ENCODE measurements around the gene SMIM29. TPM values are rescaled to one million over a fixed set of nuclear protein-coding genes. Genes with fewer than 3 reads are reported as not detected.

The SMIM29 gene
- total RNA-seq, 1 experiment from 2014 or later, result 24.0 TPM

DNA sequence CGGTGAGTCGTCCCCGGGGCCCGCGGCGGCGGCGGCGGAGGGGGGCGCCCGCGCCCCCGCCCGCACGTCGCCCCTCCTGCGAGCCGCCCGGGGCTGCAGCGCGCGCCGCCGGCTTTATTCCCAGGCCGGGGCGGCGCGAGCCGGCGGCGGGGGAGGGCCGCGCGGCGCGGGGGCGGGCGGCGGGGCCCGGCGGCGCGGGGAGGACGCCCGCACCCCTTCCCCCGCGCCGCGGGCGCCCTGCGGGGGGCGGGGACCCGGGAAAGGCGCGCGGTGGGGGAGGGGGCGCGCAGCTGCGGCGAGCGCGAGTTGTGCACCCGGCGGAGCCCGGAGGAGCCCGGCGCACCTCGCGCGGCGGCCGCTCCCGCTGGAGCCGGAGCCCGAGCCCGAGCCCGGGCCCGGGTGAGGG is 11.5 kb downstream of the SMIM29 start:
- Histone ChIP-seq H3K9me3 (ENCODE audit: low read depth, low read length, poor library complexity, severe bottlenecking) (no peaks in the 10 kb centered on the region), H3K27me3 (replicated peaks; ENCODE audit: insufficient read depth, low read depth, low read length, poor library complexity) (no peaks in the 10 kb centered on the region), H3K4me3 (ENCODE audit: low read depth, low read length, poor library complexity, severe bottlenecking) (peak overlapping the region; percentile 58), H3K4me1 (ENCODE audit: insufficient read depth, low read length, poor library complexity, severe bottlenecking) (peaks cover 20% of the 10 kb centered on the region), H3K36me3 (ENCODE audit: insufficient read depth, low read length, poor library complexity, severe bottlenecking) (peaks cover 5% of the 10 kb centered on the region), H3K27ac (ENCODE audit: low read depth, low read length, poor library complexity, severe bottlenecking) (peak overlapping the region; percentile 82)
- CTCF ChIA-PET, result interaction anchor here (0.6 to 1.0 kb wide), 2 partner anchors 12 to 285 kb away, joined by 6 to 7 read pairs; no protein-coding TSS in a partner anchor
- intact Hi-C loops (cut with micrococcal nuclease; ENCODE audit: unreplicated experiment), result no loop called here
- no TSS peak for BruUV-seq (replicated peaks)
- peak; percentile 39 for DNase-seq (ENCODE audit: low spot score)
- POLR2A ChIA-PET (ENCODE audit: low non-redundant PET), result interaction anchor here (0.5 to 0.6 kb wide), 4 partner anchors 199 to 638 kb away, joined by 3 to 7 read pairs (median 4); no protein-coding TSS in a partner anchor
- TF ChIP-seq, protein P1, sequence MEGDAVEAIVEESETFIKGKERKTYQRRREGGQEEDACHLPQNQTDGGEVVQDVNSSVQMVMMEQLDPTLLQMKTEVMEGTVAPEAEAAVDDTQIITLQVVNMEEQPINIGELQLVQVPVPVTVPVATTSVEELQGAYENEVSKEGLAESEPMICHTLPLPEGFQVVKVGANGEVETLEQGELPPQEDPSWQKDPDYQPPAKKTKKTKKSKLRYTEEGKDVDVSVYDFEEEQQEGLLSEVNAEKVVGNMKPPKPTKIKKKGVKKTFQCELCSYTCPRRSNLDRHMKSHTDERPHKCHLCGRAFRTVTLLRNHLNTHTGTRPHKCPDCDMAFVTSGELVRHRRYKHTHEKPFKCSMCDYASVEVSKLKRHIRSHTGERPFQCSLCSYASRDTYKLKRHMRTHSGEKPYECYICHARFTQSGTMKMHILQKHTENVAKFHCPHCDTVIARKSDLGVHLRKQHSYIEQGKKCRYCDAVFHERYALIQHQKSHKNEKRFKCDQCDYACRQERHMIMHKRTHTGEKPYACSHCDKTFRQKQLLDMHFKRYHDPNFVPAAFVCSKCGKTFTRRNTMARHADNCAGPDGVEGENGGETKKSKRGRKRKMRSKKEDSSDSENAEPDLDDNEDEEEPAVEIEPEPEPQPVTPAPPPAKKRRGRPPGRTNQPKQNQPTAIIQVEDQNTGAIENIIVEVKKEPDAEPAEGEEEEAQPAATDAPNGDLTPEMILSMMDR (conservative IDR thresholded peaks at IDR 0.05; ENCODE audit: low read depth, low read length), result no peak
- TF ChIP-seq EZH2 (IDR thresholded peaks at IDR 0.05; ENCODE audit: borderline replicate concordance, low read depth, low read length, poor library complexity, severe bottlenecking), result no peak

DNA sequence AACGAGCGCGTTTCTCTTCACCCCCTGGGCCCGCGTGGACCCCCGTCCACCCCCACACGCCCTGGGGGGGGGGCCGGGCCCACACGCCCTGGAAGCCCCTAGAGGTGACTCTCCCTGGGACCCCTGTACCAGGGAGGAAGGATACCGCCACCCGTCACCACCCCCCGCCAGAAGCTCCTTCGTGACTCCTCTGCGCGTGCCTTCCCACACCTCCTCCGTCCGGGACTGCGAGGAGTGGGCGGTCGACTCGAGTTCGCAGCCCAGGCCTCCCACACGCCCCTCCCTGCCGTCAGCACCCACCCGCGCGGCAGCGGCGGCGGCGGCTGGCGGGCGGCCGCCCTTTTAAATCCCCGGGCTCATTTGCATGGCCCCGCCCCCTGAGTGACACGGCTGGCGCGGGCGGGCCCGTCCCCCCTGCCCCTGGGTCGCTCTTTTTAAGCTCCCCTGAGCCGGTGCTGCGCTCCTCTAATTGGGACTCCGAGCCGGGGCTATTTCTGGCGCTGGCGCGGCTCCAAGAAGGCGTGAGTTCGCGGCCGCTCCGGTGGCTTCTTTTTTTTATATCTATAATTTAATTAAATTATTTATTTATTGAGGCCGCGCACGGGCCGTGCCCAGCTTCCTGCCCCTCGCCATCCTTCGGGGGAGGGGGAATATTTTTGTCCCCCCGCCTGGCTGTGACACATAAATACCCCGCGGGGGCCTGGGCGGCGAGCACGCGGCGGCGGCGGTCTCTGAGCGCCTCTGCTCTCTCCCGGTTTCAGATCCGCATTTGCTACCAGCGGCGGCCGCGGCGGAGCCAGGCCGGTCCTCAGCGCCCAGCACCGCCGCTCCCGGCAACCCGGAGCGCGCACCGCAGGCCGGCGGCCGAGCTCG is 12.1 kb downstream of the SMIM29 start, which contains the start of gene HMGA1:
Gene HMGA1 (plus strand): TSS at position 431 of the 873 bp plus-strand sequence. CDS start 3,908 bp downstream, outside the sequence.
- ChIA-PET POLR2A (ENCODE audit: low non-redundant PET) (interaction anchor here (0.5 to 0.7 kb wide), 5 partner anchors 22 to 639 kb away, joined by 3 to 7 read pairs (median 3); no protein-coding TSS in a partner anchor), CTCF (interaction anchor here (0.6 to 1.0 kb wide), 3 partner anchors 13 to 286 kb away, joined by 6 to 8 read pairs (median 7); no protein-coding TSS in a partner anchor)
- H3K27ac ChIP-seq (ENCODE audit: low read depth, low read length, poor library complexity, severe bottlenecking), result peak within 1 kb of the TSS; percentile 82
- DNase-seq (ENCODE audit: low spot score), result peak; percentile 94
- no peak for TF ChIP-seq EZH2 (IDR thresholded peaks at IDR 0.05; ENCODE audit: borderline replicate concordance, low read depth, low read length, poor library complexity, severe bottlenecking)
- TF ChIP-seq, protein P1 (conservative IDR thresholded peaks at IDR 0.05; ENCODE audit: low read depth, low read length), result no peak
- H3K27me3 ChIP-seq (replicated peaks; ENCODE audit: insufficient read depth, low read depth, low read length, poor library complexity), result no peaks in the 10 kb centered on the region
- BruUV-seq (replicated peaks), result no TSS peak
- no peaks in the 10 kb centered on the region for H3K36me3 ChIP-seq (ENCODE audit: insufficient read depth, low read length, poor library complexity, severe bottlenecking)
- intact Hi-C loops (cut with micrococcal nuclease; ENCODE audit: unreplicated experiment), result no loop called here
- no peaks in the 10 kb centered on the region for H3K9me3 ChIP-seq (ENCODE audit: low read depth, low read length, poor library complexity, severe bottlenecking)
- H3K4me1 ChIP-seq (ENCODE audit: insufficient read depth, low read length, poor library complexity, severe bottlenecking), result peaks cover 20% of the 10 kb centered on the region
- peak within 1 kb of the TSS; percentile 58 for H3K4me3 ChIP-seq (ENCODE audit: low read depth, low read length, poor library complexity, severe bottlenecking)

DNA sequence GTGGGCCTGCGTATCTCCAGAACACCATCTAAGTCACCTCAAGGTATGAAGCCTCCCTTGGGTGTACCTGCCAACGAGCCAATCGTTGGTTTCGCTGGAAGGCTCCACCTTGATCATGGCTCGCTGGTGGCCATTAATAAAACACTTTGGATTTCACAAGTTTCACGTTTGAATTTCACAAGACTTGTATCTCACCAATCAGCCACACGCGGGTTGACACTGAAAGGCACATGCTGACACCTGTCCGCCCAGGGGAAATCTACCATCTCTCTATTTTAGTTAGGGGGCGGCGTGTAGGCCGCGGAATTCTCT is 12.7 kb downstream of the SMIM29 start:
- BruUV-seq (replicated peaks), result no TSS peak
- ChIA-PET POLR2A (ENCODE audit: low non-redundant PET) (no interaction called here), CTCF (interaction anchor here (1.0 kb wide), 1 partner anchor 13 kb away, joined by 6 read pairs; no protein-coding TSS in a partner anchor)
- Histone ChIP-seq H3K27ac (ENCODE audit: low read depth, low read length, poor library complexity, severe bottlenecking) (peak overlapping the region; percentile 48), H3K9me3 (ENCODE audit: low read depth, low read length, poor library complexity, severe bottlenecking) (no peaks in the 10 kb centered on the region), H3K4me1 (ENCODE audit: insufficient read depth, low read length, poor library complexity, severe bottlenecking) (peaks cover 20% of the 10 kb centered on the region), H3K36me3 (ENCODE audit: insufficient read depth, low read length, poor library complexity, severe bottlenecking) (no peaks in the 10 kb centered on the region), H3K27me3 (replicated peaks; ENCODE audit: insufficient read depth, low read depth, low read length, poor library complexity) (no peaks in the 10 kb centered on the region), H3K4me3 (ENCODE audit: low read depth, low read length, poor library complexity, severe bottlenecking) (peak overlapping the region; percentile 58)
- TF ChIP-seq, protein P1 (conservative IDR thresholded peaks at IDR 0.05; ENCODE audit: low read depth, low read length), result no peak
- no peak for TF ChIP-seq EZH2 (IDR thresholded peaks at IDR 0.05; ENCODE audit: borderline replicate concordance, low read depth, low read length, poor library complexity, severe bottlenecking)
- DNase-seq (ENCODE audit: low spot score), result no peak
- intact Hi-C loops (cut with micrococcal nuclease; ENCODE audit: unreplicated experiment), result no loop called here
